Measurements from ENCODE around the gene RAB20. TPM values are rescaled to one million over a fixed set of nuclear protein-coding genes. Genes with fewer than 3 reads are reported as not detected.

Gene RAB20
- total and polyA plus RNA-seq, 10 of the 15 experiments (the other 5 are each of a cell fraction or from before 2014, with no cell fraction given): 0.48 to 33.1 (median 9.6) TPM

DNA sequence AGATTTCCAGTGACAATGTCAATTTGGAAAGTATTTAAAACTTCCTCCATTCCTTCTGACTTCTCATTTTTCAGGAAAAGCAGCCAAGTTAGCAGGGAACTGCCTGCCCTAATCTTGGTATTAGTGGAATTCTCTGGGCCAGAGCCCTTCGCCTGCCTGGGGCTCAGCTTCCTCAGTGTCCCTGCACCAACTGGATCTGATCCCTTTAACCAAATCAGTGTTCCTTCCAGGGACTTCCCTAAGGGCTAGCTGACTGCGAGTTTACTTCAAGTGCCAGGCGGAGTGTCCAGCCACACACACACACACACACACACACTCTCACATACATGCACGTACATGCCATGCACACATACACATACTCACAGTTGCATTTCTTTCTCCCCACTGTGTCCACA lies 20.0 kb downstream of the RAB20 start (continued):
- TF ChIP-seq, protein P1, sequence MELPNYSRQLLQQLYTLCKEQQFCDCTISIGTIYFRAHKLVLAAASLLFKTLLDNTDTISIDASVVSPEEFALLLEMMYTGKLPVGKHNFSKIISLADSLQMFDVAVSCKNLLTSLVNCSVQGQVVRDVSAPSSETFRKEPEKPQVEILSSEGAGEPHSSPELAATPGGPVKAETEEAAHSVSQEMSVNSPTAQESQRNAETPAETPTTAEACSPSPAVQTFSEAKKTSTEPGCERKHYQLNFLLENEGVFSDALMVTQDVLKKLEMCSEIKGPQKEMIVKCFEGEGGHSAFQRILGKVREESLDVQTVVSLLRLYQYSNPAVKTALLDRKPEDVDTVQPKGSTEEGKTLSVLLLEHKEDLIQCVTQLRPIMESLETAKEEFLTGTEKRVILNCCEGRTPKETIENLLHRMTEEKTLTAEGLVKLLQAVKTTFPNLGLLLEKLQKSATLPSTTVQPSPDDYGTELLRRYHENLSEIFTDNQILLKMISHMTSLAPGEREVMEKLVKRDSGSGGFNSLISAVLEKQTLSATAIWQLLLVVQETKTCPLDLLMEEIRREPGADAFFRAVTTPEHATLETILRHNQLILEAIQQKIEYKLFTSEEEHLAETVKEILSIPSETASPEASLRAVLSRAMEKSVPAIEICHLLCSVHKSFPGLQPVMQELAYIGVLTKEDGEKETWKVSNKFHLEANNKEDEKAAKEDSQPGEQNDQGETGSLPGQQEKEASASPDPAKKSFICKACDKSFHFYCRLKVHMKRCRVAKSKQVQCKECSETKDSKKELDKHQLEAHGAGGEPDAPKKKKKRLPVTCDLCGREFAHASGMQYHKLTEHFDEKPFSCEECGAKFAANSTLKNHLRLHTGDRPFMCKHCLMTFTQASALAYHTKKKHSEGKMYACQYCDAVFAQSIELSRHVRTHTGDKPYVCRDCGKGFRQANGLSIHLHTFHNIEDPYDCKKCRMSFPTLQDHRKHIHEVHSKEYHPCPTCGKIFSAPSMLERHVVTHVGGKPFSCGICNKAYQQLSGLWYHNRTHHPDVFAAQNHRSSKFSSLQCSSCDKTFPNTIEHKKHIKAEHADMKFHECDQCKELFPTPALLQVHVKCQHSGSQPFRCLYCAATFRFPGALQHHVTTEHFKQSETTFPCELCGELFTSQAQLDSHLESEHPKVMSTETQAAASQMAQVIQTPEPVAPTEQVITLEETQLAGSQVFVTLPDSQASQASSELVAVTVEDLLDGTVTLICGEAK (IDR thresholded peaks at IDR 0.05; ENCODE audit: borderline replicate concordance): no peak
- TF ChIP-seq JUNB (IDR thresholded peaks at IDR 0.05) (no peak), YBX1 (IDR thresholded peaks at IDR 0.05) (no peak), SRF (IDR thresholded peaks at IDR 0.05; ENCODE audit: low read depth in 2 of 2, low read length in 2 of 2) (no peak), SP1 (IDR thresholded peaks at IDR 0.05; ENCODE audit: low read depth, low read length) (no peak)

DNA sequence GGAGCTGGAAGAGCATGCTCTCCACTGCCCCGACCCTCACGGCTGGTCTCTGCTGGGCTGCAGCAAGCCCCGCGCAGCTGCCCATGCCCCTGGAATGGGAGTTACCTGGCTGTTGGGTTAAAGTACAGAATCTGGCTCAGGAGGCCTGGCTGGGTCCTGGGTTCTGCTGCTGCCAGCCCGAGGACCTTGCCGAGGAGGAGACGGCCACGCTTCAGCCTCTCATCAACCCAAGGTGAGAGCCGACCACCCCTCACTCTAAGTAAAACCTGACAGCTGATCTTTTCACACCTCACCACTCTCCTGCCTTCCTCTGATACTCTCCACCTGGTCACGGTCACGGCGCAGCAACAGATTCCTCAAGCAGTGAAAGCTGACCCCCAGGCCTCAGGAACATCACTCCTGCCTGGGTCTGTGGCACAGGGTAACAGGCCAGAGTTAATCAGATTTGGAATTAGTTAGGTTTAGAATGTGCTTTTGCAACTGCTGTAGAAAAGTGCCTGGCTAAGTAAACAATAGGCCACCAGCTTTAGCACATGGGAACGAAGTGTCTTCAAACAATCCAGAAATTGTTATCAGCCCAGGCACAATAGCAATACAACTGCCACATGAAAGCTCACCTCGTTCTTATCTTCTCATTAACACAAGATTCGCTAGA lies 20.5 kb downstream of the RAB20 start:
- H3K4me1 ChIP-seq (ENCODE audit: control insufficient read depth, insufficient read depth, low read length): peaks cover 12% of the 10 kb centered on the region
- ATAC-seq (no peak), DNase-seq (ENCODE audit: low read depth, low spot score) (no peak), FAIRE-seq (no peak)
- no peaks in the 10 kb centered on the region for H3K27me3 ChIP-seq (replicated peaks in 1 of 2; ENCODE audit: control insufficient read depth in 2 of 2, insufficient read depth in 2 of 2, low read length in 1 of 2)
- no peak overlapping the region for H3K27ac ChIP-seq (ENCODE audit: control insufficient read depth, insufficient read depth)
- no peak overlapping the region for H3K9ac ChIP-seq (ENCODE audit: control insufficient read depth, insufficient read depth, low read length)
- in situ Hi-C loops (cut with MboI) (no loop called here), intact Hi-C loops (cut with micrococcal nuclease; ENCODE audit: unreplicated experiment) (no loop called here)
- no peaks in the 10 kb centered on the region for H4K20me1 ChIP-seq (ENCODE audit: control insufficient read depth, insufficient read depth)
- 79% methylated on average over 15 of the region's 15 CpGs for WGBS (ENCODE audit: insufficient coverage, insufficient replicate concordance, low lambda C conversion rate, missing lambda C conversion rate)
- ChIA-PET SMC1A (ENCODE audit: uncharacterized antibody, unreplicated experiment) (interaction anchor here (1.0 to 6.1 kb wide), 5 partner anchors 8 to 85 kb away, joined by 3 to 31 read pairs (median 6); no protein-coding TSS in a partner anchor), CTCF (interaction anchor here (0.9 kb wide), 1 partner anchor 19 kb away, joined by 3 read pairs; no protein-coding TSS in a partner anchor), POLR2A (interaction anchor here (1.5 kb wide), 1 partner anchor 23 kb away, joined by 4 read pairs; no protein-coding TSS in a partner anchor), RAD21 (ENCODE audit: unreplicated experiment) (interaction anchor here (2.6 to 4.7 kb wide), 2 partner anchors 15 to 86 kb away, joined by 10 to 24 read pairs; no protein-coding TSS in a partner anchor)
- H2AFZ ChIP-seq (ENCODE audit: control insufficient read depth, low read depth, low read length): no peak overlapping the region
- no peak overlapping the region for H3K4me3 ChIP-seq
- no TSS peak for BruUV-seq (replicated peaks)
- H3K36me3 ChIP-seq (ENCODE audit: control insufficient read depth in 2 of 2, insufficient read depth in 2 of 2, low read length in 1 of 2): no peaks in the 10 kb centered on the region
- H3K9me3 ChIP-seq (replicated peaks; ENCODE audit: control insufficient read depth, insufficient read depth, low read length): peaks cover 1% of the 10 kb centered on the region; the same call in 1 of the 3 replicates
- no peak overlapping the region for H3K4me2 ChIP-seq (ENCODE audit: control insufficient read depth, insufficient read depth)
- TF ChIP-seq CHD2 (IDR thresholded peaks at IDR 0.05; ENCODE audit: borderline replicate concordance, low read depth, low read length) (no peak), SRF (IDR thresholded peaks at IDR 0.05; ENCODE audit: low read depth in 2 of 2, low read length in 2 of 2) (no peak), EGR1 (IDR thresholded peaks at IDR 0.05; ENCODE audit: borderline replicate concordance in 1 of 2, low read depth in 2 of 2, low read length in 2 of 2) (no peak), ZNF217 (IDR thresholded peaks at IDR 0.05) (no peak), NBN (IDR thresholded peaks at IDR 0.05) (no peak), IKZF2 (IDR thresholded peaks at IDR 0.05) (no peak), ZZZ3 (IDR thresholded peaks at IDR 0.05; ENCODE audit: control insufficient read depth, insufficient read length, low read depth) (no peak), ZNF384 (IDR thresholded peaks at IDR 0.05; ENCODE audit: borderline replicate concordance, low read depth, low read length) (no peak), EED (IDR thresholded peaks at IDR 0.05; ENCODE audit: low read depth) (no peak), MTA3 (IDR thresholded peaks at IDR 0.05; ENCODE audit: borderline replicate concordance, low read length) (no peak), ZNF274 (IDR thresholded peaks at IDR 0.05; ENCODE audit: insufficient read depth, insufficient read length) (no peak)
- TF ChIP-seq, protein P2, sequence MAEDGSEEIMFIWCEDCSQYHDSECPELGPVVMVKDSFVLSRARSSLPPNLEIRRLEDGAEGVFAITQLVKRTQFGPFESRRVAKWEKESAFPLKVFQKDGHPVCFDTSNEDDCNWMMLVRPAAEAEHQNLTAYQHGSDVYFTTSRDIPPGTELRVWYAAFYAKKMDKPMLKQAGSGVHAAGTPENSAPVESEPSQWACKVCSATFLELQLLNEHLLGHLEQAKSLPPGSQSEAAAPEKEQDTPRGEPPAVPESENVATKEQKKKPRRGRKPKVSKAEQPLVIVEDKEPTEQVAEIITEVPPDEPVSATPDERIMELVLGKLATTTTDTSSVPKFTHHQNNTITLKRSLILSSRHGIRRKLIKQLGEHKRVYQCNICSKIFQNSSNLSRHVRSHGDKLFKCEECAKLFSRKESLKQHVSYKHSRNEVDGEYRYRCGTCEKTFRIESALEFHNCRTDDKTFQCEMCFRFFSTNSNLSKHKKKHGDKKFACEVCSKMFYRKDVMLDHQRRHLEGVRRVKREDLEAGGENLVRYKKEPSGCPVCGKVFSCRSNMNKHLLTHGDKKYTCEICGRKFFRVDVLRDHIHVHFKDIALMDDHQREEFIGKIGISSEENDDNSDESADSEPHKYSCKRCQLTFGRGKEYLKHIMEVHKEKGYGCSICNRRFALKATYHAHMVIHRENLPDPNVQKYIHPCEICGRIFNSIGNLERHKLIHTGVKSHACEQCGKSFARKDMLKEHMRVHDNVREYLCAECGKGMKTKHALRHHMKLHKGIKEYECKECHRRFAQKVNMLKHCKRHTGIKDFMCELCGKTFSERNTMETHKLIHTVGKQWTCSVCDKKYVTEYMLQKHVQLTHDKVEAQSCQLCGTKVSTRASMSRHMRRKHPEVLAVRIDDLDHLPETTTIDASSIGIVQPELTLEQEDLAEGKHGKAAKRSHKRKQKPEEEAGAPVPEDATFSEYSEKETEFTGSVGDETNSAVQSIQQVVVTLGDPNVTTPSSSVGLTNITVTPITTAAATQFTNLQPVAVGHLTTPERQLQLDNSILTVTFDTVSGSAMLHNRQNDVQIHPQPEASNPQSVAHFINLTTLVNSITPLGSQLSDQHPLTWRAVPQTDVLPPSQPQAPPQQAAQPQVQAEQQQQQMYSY (CRISPR knock-in tag; IDR thresholded peaks at IDR 0.05): no peak
- no peaks in the 10 kb centered on the region; the same call in none of the 2 replicates for H3K79me2 ChIP-seq (ENCODE audit: control insufficient read depth, insufficient read depth, low read length)
